ENCODE data around the gene RPL19. TPM values are rescaled to one million over a fixed set of nuclear protein-coding genes. Genes with fewer than 3 reads are reported as not detected.

The RPL19 gene
- total RNA-seq, 4 donors from 2014 or later, result 2,008 to 3,549 (median 2,319) TPM

GRCh38 chr17:39164675-39165143, 35.4 kb upstream of the RPL19 start:
- H3K27me3 ChIP-seq, result peaks cover 4% of the 10 kb centered on the region
- H3K27ac ChIP-seq, result no peak overlapping the region
- 0 to 3% methylated on average over 7 to 14 of the region's 15 CpGs for WGBS, 2 donors
- intact Hi-C loops (cut with DNase I), result loop anchor here (10.0 kb wide), 1 partner anchor 80 kb away; no protein-coding TSS in a partner anchor
- no peak for TF ChIP-seq POLR2A (IDR thresholded peaks at IDR 0.05)
- TF ChIP-seq CTCF (IDR thresholded peaks at IDR 0.05), result peak; percentile 21 to 75 (median 60)
- H3K4me1 ChIP-seq, result peaks cover 9 to 12% of the 10 kb centered on the region in 2 donors
- DNase-seq, result peak; percentile 74 to 75
- H3K4me3 ChIP-seq (replicated peaks in 1 of 3), result peak overlapping the region in 1 of 3 donors; percentile 36
- no peaks in the 10 kb centered on the region for H3K36me3 ChIP-seq
- no peaks in the 10 kb centered on the region for H3K9me3 ChIP-seq

GRCh38 chr17:39165178-39165840, 34.8 kb upstream of the RPL19 start:
- H3K36me3 ChIP-seq, result no peaks in the 10 kb centered on the region
- H3K27ac ChIP-seq, result no peak overlapping the region
- DNase-seq, result no peak
- TF ChIP-seq POLR2A (IDR thresholded peaks at IDR 0.05) (no peak), CTCF (IDR thresholded peaks at IDR 0.05) (no peak)
- WGBS, 2 donors, result 0 to 7% methylated on average over 2 to 30 of the region's 51 CpGs
- intact Hi-C loops (cut with DNase I), result loop anchor here (10.0 kb wide), 1 partner anchor 79 kb away; no protein-coding TSS in a partner anchor
- H3K9me3 ChIP-seq, result no peaks in the 10 kb centered on the region
- H3K4me1 ChIP-seq, result peaks cover 9 to 12% of the 10 kb centered on the region in 2 donors
- H3K4me3 ChIP-seq (replicated peaks in 1 of 3), result peak overlapping the region in 1 of 3 donors; percentile 36
- peaks cover 4% of the 10 kb centered on the region for H3K27me3 ChIP-seq

- Histone ChIP-seq H3K27me3 (peaks cover 4% of the 10 kb centered on the region), H3K27ac (no peak within 1 kb of the TSS), H3K4me1 (peaks cover 9 to 12% of the 10 kb centered on the region in 2 donors), H3K4me3 (replicated peaks in 1 of 3) (peak within 1 kb of the TSS in 1 of 3 donors; percentile 36), H3K36me3 (no peaks in the 10 kb centered on the region), H3K9me3 (no peaks in the 10 kb centered on the region)
- intact Hi-C loops (cut with DNase I), result loop anchor here (10.0 kb wide), 1 partner anchor 79 kb away; no protein-coding TSS in a partner anchor
- 58% methylated on average over 17 of the region's 17 CpGs; no CpG with 5 or more reads in 1 of the 2 donors for WGBS, 2 donors
- TF ChIP-seq CTCF (IDR thresholded peaks at IDR 0.05) (no peak), POLR2A (IDR thresholded peaks at IDR 0.05) (no peak)
- DNase-seq, result no peak
Observed at GRCh38 chr17:39165841-39166349, 34.2 kb upstream of the RPL19 start, which contains the start of gene ARL5C. ARL5C (minus strand) TSS chr17:39166161; CDS start chr17:39165760, 401 bp downstream.

- Histone ChIP-seq H3K27me3 (peaks cover 4% of the 10 kb centered on the region), H3K36me3 (no peaks in the 10 kb centered on the region), H3K9me3 (no peaks in the 10 kb centered on the region), H3K4me3 (replicated peaks in 1 of 3) (no peak overlapping the region), H3K27ac (no peak overlapping the region), H3K4me1 (peaks cover 9 to 13% of the 10 kb centered on the region in 2 donors)
- TF ChIP-seq CTCF (IDR thresholded peaks at IDR 0.05) (no peak), POLR2A (IDR thresholded peaks at IDR 0.05) (no peak)
- DNase-seq, result no peak
- intact Hi-C loops (cut with DNase I), result loop anchor here (10.0 kb wide), 1 partner anchor 78 kb away; no protein-coding TSS in a partner anchor
- 75 to 84% methylated on average over 7 of the region's 7 CpGs for WGBS, 2 donors
Observed at GRCh38 chr17:39166437-39167335, 33.4 kb upstream of the RPL19 start.
